KOPT-K1 (cell line): ENCODE data around the gene MESP2.

Experiments
- H3K27ac ChIP-seq: fragments of 200-600 bp; sonication (generic); 2 replicates; pipeline ENCODE4 v1.5.1; 2016; ENCODE audit warnings: antibody characterized with exemption, mild to moderate bottlenecking, low read depth, low read length; ENCODE audit not compliant: poor library complexity, severe bottlenecking
- H3K36me3 ChIP-seq: fragments of 200-600 bp; sonication (generic); 2 replicates; pipeline ENCODE4 v1.5.1; 2017; ENCODE audit warnings: antibody characterized with exemption, mild to moderate bottlenecking, low read length, moderate library complexity; ENCODE audit not compliant: insufficient read depth
- H3K9me3 ChIP-seq: fragments of 200-600 bp; sonication (generic); 2 replicates; pipeline ENCODE4 v1.5.1; 2017; ENCODE audit warnings: antibody characterized with exemption, low read length, mild to moderate bottlenecking; ENCODE audit not compliant: insufficient read depth, poor library complexity, severe bottlenecking

MESP2 gene, protein sequence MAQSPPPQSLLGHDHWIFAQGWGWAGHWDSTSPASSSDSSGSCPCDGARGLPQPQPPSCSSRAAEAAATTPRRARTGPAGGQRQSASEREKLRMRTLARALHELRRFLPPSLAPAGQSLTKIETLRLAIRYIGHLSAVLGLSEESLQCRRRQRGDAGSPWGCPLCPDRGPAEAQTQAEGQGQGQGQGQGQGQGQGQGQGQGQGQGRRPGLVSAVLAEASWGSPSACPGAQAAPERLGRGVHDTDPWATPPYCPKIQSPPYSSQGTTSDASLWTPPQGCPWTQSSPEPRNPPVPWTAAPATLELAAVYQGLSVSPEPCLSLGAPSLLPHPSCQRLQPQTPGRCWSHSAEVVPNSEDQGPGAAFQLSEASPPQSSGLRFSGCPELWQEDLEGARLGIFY

GRCh38 chr15:89776274-89777072 is at the start of gene MESP2:
MESP2 (plus strand) TSS chr15:89776332; CDS start chr15:89776358, 26 bp downstream.
- H3K9me3 ChIP-seq: no peaks in the 10 kb centered on the region
- no peaks in the 10 kb centered on the region for H3K36me3 ChIP-seq
- H3K27ac ChIP-seq: no peak within 1 kb of the TSS

DNA sequence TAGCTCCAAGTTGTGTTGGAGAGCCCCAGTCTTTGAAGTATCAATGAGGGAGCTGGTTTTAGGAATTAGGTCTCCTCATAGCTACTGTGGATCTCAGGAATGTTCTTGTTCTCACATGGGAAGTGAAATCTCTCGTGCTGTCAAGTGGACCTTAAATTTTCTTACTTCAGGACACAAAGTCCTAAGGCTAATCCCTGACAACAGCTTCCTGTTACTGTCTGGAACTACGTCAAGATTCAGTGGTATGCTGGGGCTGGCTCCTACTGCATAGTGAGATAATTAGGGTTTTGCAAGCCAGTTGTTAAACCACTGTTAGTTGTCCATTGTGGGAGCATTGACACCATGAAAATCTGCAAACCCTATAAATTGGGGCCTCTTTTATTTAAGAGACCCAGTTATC is 47.9 kb upstream of the MESP2 start:
- Histone ChIP-seq H3K27ac (no peak overlapping the region), H3K9me3 (peaks cover 8% of the 10 kb centered on the region), H3K36me3 (no peaks in the 10 kb centered on the region)

DNA sequence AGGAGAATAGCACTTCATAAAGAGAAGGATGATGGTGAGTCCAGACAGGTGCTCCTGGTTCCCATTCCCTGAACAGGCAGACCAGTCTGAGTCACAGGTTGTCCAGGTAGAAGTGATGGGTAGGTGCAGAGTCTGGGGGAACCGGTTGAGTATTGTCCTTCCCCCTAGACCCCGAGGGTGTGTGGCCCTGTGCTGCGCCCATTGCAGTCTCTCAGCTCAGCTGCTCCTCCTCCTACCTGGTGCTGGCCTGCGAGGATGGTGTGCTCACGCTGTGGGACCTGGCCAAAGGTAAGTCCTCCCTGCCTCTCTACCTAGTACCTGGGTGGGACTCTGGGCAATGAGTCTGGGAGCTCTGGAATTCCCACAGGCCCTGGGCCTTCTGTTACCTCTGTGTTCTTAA is 44.9 kb upstream of the MESP2 start:
- H3K9me3 ChIP-seq: no peaks in the 10 kb centered on the region
- no peak overlapping the region for H3K27ac ChIP-seq
- no peaks in the 10 kb centered on the region for H3K36me3 ChIP-seq

- no peak overlapping the region for H3K27ac ChIP-seq
- H3K36me3 ChIP-seq: no peaks in the 10 kb centered on the region
- H3K9me3 ChIP-seq: no peaks in the 10 kb centered on the region
Observed at GRCh38 chr15:89732451-89733172, 43.5 kb upstream of the MESP2 start.

GRCh38 chr15:89735773-89736172 is 40.4 kb upstream of the MESP2 start:
- Histone ChIP-seq H3K9me3 (no peaks in the 10 kb centered on the region), H3K36me3 (no peaks in the 10 kb centered on the region), H3K27ac (no peak overlapping the region)

GRCh38 chr15:89740137-89740536 is 36.0 kb upstream of the MESP2 start:
- H3K9me3 ChIP-seq: no peaks in the 10 kb centered on the region
- H3K36me3 ChIP-seq: no peaks in the 10 kb centered on the region
- H3K27ac ChIP-seq: no peak overlapping the region

- no peaks in the 10 kb centered on the region for H3K9me3 ChIP-seq
- H3K27ac ChIP-seq: no peak overlapping the region
- H3K36me3 ChIP-seq: no peaks in the 10 kb centered on the region
Observed at GRCh38 chr15:89743011-89743410, 33.1 kb upstream of the MESP2 start.

DNA sequence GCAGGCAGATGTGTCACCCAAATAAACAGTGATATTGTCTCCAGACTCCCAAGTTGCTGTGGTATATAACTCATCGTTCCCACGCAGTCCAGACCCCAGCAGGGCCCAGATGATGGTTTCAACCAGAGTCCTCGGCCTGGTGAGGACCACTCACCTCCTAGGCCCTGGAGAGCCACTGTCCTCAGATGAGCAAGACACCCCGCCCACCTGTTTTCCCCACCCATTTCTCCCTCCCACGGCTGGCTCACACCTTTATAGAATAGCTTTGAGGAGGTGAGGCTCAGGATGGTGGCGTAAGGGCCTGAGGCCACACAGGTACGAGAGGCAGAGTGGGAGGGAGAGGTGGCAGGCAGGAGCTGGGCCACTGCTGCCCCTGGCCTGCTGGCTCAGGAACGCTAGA is 32.5 kb upstream of the MESP2 start:
- no peak overlapping the region for H3K27ac ChIP-seq

DNA sequence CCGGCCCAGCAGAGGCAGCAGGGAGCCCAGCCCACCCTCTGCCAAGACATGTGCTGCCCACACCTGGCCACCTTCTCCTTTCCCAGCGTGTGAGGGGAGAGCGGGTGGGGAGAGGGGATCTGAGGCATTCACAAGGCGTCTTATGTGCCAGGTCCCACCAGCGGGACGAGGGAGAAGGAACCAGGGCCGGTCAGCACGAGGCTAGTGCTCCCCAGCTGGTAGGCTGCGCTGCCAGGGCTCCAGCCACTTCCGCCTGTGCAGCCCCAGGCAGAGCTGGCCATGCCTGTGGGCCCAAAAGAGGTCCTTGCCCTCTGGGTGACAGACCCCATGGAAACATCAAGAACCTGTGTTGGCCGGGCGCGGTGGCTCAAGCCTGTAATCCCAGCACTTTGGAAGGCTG is 31.0 kb upstream of the MESP2 start:
- H3K36me3 ChIP-seq: no peaks in the 10 kb centered on the region
- H3K27ac ChIP-seq: no peak overlapping the region
- H3K9me3 ChIP-seq: no peaks in the 10 kb centered on the region

More for the DNA sequence above, 32.5 kb upstream of the MESP2 start:
- no peaks in the 10 kb centered on the region for H3K9me3 ChIP-seq
- no peaks in the 10 kb centered on the region for H3K36me3 ChIP-seq

DNA sequence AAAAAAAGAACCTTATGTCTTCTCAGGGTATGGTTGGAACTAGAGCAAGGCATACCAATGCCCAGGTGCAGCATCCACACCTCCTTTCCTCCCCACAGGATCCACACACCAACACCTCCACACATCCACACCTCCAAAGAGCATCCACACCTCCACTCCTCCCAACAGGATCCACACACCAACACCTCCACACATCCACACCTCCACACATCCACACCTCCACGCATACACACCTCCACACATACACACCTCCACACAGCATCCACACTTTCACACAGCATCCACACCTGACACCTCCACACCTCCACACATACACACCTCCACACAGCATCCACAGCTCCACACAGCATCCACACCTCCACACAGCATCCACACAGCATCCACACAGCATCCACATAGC is 30.4 kb upstream of the MESP2 start:
- Histone ChIP-seq H3K36me3 (no peaks in the 10 kb centered on the region), H3K9me3 (no peaks in the 10 kb centered on the region), H3K27ac (no peak overlapping the region)

GRCh38 chr15:89746386-89746780 is 29.7 kb upstream of the MESP2 start:
- Histone ChIP-seq H3K9me3 (no peaks in the 10 kb centered on the region), H3K36me3 (no peaks in the 10 kb centered on the region), H3K27ac (no peak overlapping the region)

DNA sequence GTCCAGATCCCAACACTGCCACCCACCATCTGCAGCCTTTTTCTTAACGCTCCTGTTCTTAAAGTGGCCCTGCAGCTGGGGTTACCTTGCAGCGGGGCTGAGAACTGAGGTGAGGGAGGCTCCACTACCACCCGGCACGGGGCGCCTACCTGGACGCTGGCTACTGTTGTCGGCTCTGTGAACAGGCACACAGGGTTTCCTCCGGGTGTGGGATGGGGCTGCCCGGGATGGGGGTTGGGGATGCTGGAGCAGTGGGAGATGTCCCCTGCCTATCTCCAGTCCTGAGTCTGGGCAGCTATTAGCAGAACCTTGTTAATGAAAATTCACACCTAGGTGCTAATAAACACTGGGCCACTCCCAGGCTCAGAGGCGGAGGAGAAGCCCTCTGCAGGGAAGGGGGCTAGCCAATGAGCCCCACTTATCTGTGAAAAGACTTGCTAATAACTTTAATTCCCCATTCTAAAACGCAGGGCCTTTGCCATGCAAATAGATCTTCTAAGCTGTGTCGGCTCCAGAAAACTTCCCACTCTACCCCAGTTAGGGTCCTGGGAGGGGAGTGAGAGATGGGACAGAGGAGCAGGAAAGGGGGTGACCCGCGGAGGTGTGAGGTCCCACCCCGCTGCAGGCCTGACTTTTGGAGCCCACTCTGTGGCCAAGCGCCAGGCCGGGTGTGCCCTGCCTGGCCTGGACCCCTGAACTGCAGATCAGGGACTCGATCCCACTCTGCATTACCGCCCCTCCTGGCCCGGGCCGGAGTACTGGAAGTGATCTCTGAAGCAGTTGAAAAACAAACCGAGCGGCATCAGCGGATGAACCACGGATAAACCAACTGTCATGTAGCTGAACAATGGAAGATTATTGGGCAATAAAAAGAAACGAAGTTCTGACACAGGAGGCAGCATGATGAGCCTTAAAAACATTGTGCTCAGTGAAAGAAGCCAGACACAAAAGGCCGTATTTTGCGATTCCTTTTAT is 28.1 kb upstream of the MESP2 start:
- Histone ChIP-seq H3K27ac (no peak overlapping the region), H3K36me3 (no peaks in the 10 kb centered on the region), H3K9me3 (no peaks in the 10 kb centered on the region)

DNA sequence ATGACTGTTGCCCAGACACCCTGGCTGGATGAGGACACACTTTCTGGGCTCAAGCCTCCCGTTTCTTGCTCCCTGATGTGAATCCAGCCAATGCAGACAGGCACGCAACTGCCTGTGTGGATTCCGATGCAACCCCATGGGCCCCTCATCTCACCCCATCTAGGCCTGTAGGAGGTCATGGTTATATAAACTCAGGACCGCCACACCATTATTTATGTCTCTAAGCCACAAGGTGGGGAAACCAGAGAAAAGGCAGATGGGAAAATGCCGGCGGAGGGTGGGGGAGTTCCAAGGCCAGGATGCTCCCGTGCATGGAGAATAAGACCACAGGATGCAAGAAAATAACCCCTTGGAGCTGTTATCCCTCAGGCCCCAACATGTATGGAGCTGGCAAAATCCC is 27.1 kb upstream of the MESP2 start:
- H3K36me3 ChIP-seq: no peaks in the 10 kb centered on the region
- H3K27ac ChIP-seq: no peak overlapping the region
- H3K9me3 ChIP-seq: no peaks in the 10 kb centered on the region

GRCh38 chr15:89749526-89749925 is 26.6 kb upstream of the MESP2 start:
- no peaks in the 10 kb centered on the region for H3K36me3 ChIP-seq
- no peak overlapping the region for H3K27ac ChIP-seq
- H3K9me3 ChIP-seq: no peaks in the 10 kb centered on the region
